ENCODE measurements around the gene FASLG.

The FASLG gene

GRCh38 chr1:172622541-172622940 lies 36.4 kb upstream of the FASLG start:
- peaks cover 49% of the 10 kb centered on the region for H3K9me3 ChIP-seq (ENCODE audit: insufficient read depth, low read length)
- H3K4me3 ChIP-seq (ENCODE audit: insufficient read length, low read depth), result no peak overlapping the region
- no peak for DNase-seq (ENCODE audit: low read depth, low spot score)
- H3K27me3 ChIP-seq (ENCODE audit: insufficient read depth, insufficient read length), result no peaks in the 10 kb centered on the region
- no peaks in the 10 kb centered on the region for H3K4me1 ChIP-seq (ENCODE audit: insufficient read depth, insufficient read length)
- no peak for TF ChIP-seq YY1 (IDR thresholded peaks at IDR 0.05; ENCODE audit: insufficient read depth, insufficient read length)
- no peak for TF ChIP-seq SUZ12 (IDR thresholded peaks at IDR 0.05; ENCODE audit: extremely low read depth, insufficient read depth, insufficient read length)
- no peak for TF ChIP-seq ZNF274 (IDR thresholded peaks at IDR 0.05; ENCODE audit: low read depth, low read length)
- no peaks in the 10 kb centered on the region for H3K36me3 ChIP-seq (ENCODE audit: insufficient read depth, insufficient read length, low read length)
- H3K9ac ChIP-seq (ENCODE audit: insufficient read length, low read depth), result no peak overlapping the region

- Histone ChIP-seq H3K36me3 (ENCODE audit: insufficient read depth, insufficient read length, low read length) (no peaks in the 10 kb centered on the region), H3K9ac (ENCODE audit: insufficient read length, low read depth) (no peak overlapping the region), H3K4me1 (ENCODE audit: insufficient read depth, insufficient read length) (no peaks in the 10 kb centered on the region), H3K4me3 (ENCODE audit: insufficient read length, low read depth) (no peak overlapping the region), H3K9me3 (ENCODE audit: insufficient read depth, low read length) (peaks cover 38% of the 10 kb centered on the region), H3K27me3 (ENCODE audit: insufficient read depth, insufficient read length) (no peaks in the 10 kb centered on the region)
- no peak for DNase-seq (ENCODE audit: low read depth, low spot score)
- TF ChIP-seq YY1 (IDR thresholded peaks at IDR 0.05; ENCODE audit: insufficient read depth, insufficient read length), result no peak
- no peak for TF ChIP-seq ZNF274 (IDR thresholded peaks at IDR 0.05; ENCODE audit: low read depth, low read length)
- TF ChIP-seq SUZ12 (IDR thresholded peaks at IDR 0.05; ENCODE audit: extremely low read depth, insufficient read depth, insufficient read length), result no peak
Observed at GRCh38 chr1:172623748-172624147, 35.2 kb upstream of the FASLG start.

GRCh38 chr1:172626845-172627244 lies 32.1 kb upstream of the FASLG start:
- H3K36me3 ChIP-seq (ENCODE audit: insufficient read depth, insufficient read length, low read length), result no peaks in the 10 kb centered on the region
- no peak overlapping the region for H3K9ac ChIP-seq (ENCODE audit: insufficient read length, low read depth)
- no peak for TF ChIP-seq YY1 (IDR thresholded peaks at IDR 0.05; ENCODE audit: insufficient read depth, insufficient read length)
- no peak for TF ChIP-seq ZNF274 (IDR thresholded peaks at IDR 0.05; ENCODE audit: low read depth, low read length)
- no peak for TF ChIP-seq SUZ12 (IDR thresholded peaks at IDR 0.05; ENCODE audit: extremely low read depth, insufficient read depth, insufficient read length)
- H3K4me1 ChIP-seq (ENCODE audit: insufficient read depth, insufficient read length), result no peaks in the 10 kb centered on the region
- H3K4me3 ChIP-seq (ENCODE audit: insufficient read length, low read depth), result no peak overlapping the region
- peaks cover 15% of the 10 kb centered on the region; the same call in 1 of the 2 replicates for H3K9me3 ChIP-seq (ENCODE audit: insufficient read depth, low read length)
- DNase-seq (ENCODE audit: low read depth, low spot score), result no peak
- no peaks in the 10 kb centered on the region for H3K27me3 ChIP-seq (ENCODE audit: insufficient read depth, insufficient read length)

GRCh38 chr1:172627702-172628101 lies 31.2 kb upstream of the FASLG start:
- Histone ChIP-seq H3K36me3 (ENCODE audit: insufficient read depth, insufficient read length, low read length) (no peaks in the 10 kb centered on the region), H3K27me3 (ENCODE audit: insufficient read depth, insufficient read length) (no peaks in the 10 kb centered on the region), H3K4me3 (ENCODE audit: insufficient read length, low read depth) (no peak overlapping the region), H3K9ac (ENCODE audit: insufficient read length, low read depth) (no peak overlapping the region), H3K4me1 (ENCODE audit: insufficient read depth, insufficient read length) (no peaks in the 10 kb centered on the region), H3K9me3 (ENCODE audit: insufficient read depth, low read length) (peaks cover 16% of the 10 kb centered on the region; the same call in 1 of the 2 replicates)
- no peak for DNase-seq (ENCODE audit: low read depth, low spot score)
- TF ChIP-seq YY1 (IDR thresholded peaks at IDR 0.05; ENCODE audit: insufficient read depth, insufficient read length) (no peak), SUZ12 (IDR thresholded peaks at IDR 0.05; ENCODE audit: extremely low read depth, insufficient read depth, insufficient read length) (no peak), ZNF274 (IDR thresholded peaks at IDR 0.05; ENCODE audit: low read depth, low read length) (no peak)

GRCh38 chr1:172628401-172628800 lies 30.5 kb upstream of the FASLG start:
- H3K4me1 ChIP-seq (ENCODE audit: insufficient read depth, insufficient read length), result no peaks in the 10 kb centered on the region
- peaks cover 16% of the 10 kb centered on the region; the same call in 1 of the 2 replicates for H3K9me3 ChIP-seq (ENCODE audit: insufficient read depth, low read length)
- no peaks in the 10 kb centered on the region for H3K36me3 ChIP-seq (ENCODE audit: insufficient read depth, insufficient read length, low read length)
- H3K9ac ChIP-seq (ENCODE audit: insufficient read length, low read depth), result no peak overlapping the region
- no peak overlapping the region for H3K4me3 ChIP-seq (ENCODE audit: insufficient read length, low read depth)
- DNase-seq (ENCODE audit: low read depth, low spot score), result no peak
- H3K27me3 ChIP-seq (ENCODE audit: insufficient read depth, insufficient read length), result no peaks in the 10 kb centered on the region
- TF ChIP-seq SUZ12 (IDR thresholded peaks at IDR 0.05; ENCODE audit: extremely low read depth, insufficient read depth, insufficient read length) (no peak), YY1 (IDR thresholded peaks at IDR 0.05; ENCODE audit: insufficient read depth, insufficient read length) (no peak), ZNF274 (IDR thresholded peaks at IDR 0.05; ENCODE audit: low read depth, low read length) (no peak)

- Histone ChIP-seq H3K36me3 (ENCODE audit: insufficient read depth, insufficient read length, low read length) (no peaks in the 10 kb centered on the region), H3K9me3 (ENCODE audit: insufficient read depth, low read length) (peaks cover 18% of the 10 kb centered on the region; the same call in 1 of the 2 replicates), H3K9ac (ENCODE audit: insufficient read length, low read depth) (no peak overlapping the region), H3K27me3 (ENCODE audit: insufficient read depth, insufficient read length) (no peaks in the 10 kb centered on the region), H3K4me3 (ENCODE audit: insufficient read length, low read depth) (no peak overlapping the region), H3K4me1 (ENCODE audit: insufficient read depth, insufficient read length) (no peaks in the 10 kb centered on the region)
- TF ChIP-seq YY1 (IDR thresholded peaks at IDR 0.05; ENCODE audit: insufficient read depth, insufficient read length) (no peak), ZNF274 (IDR thresholded peaks at IDR 0.05; ENCODE audit: low read depth, low read length) (no peak), SUZ12 (IDR thresholded peaks at IDR 0.05; ENCODE audit: extremely low read depth, insufficient read depth, insufficient read length) (no peak)
- DNase-seq (ENCODE audit: low read depth, low spot score), result no peak
Observed at GRCh38 chr1:172629170-172629569, 29.7 kb upstream of the FASLG start.

GRCh38 chr1:172629638-172630037 lies 29.3 kb upstream of the FASLG start:
- peaks cover 22% of the 10 kb centered on the region; the same call in 1 of the 2 replicates for H3K9me3 ChIP-seq (ENCODE audit: insufficient read depth, low read length)
- no peaks in the 10 kb centered on the region for H3K27me3 ChIP-seq (ENCODE audit: insufficient read depth, insufficient read length)
- TF ChIP-seq YY1 (IDR thresholded peaks at IDR 0.05; ENCODE audit: insufficient read depth, insufficient read length), result no peak
- no peak for TF ChIP-seq ZNF274 (IDR thresholded peaks at IDR 0.05; ENCODE audit: low read depth, low read length)
- no peaks in the 10 kb centered on the region for H3K4me1 ChIP-seq (ENCODE audit: insufficient read depth, insufficient read length)
- H3K4me3 ChIP-seq (ENCODE audit: insufficient read length, low read depth), result no peak overlapping the region
- DNase-seq (ENCODE audit: low read depth, low spot score), result no peak
- no peak overlapping the region for H3K9ac ChIP-seq (ENCODE audit: insufficient read length, low read depth)
- H3K36me3 ChIP-seq (ENCODE audit: insufficient read depth, insufficient read length, low read length), result no peaks in the 10 kb centered on the region

Data from NT2/D1 (cell line).